ENCODE results near the gene TTC29.
"Not testable (repeated sequence)": the region's sequence is repeated elsewhere in the genome, so short reads cannot be mapped to it uniquely, and the experiment has no call there.

TTC29 gene

GRCh38 chr4:146674829-146675570, 270.7 kb downstream of the TTC29 start:
- ATAC-seq: no peak
- Mint-ChIP-seq H3K9me3 (peaks cover 12% of the 10 kb centered on the region), H3K4me3 (no peak overlapping the region)

GRCh38 chr4:146663968-146664311, 281.7 kb downstream of the TTC29 start:
- not testable (repeated sequence) for H3K4me3 Mint-ChIP-seq, H3K9me3 Mint-ChIP-seq, H3K36me3 Mint-ChIP-seq, H3K4me1 Mint-ChIP-seq, H3K27me3 Mint-ChIP-seq, ATAC-seq, H3K27ac Mint-ChIP-seq

More at GRCh38 chr4:146674829-146675570, 270.7 kb downstream of the TTC29 start:
- Mint-ChIP-seq H3K36me3 (no peaks in the 10 kb centered on the region), H3K27ac (no peak overlapping the region), H3K4me1 (no peaks in the 10 kb centered on the region), H3K27me3 (no peaks in the 10 kb centered on the region)

DNA sequence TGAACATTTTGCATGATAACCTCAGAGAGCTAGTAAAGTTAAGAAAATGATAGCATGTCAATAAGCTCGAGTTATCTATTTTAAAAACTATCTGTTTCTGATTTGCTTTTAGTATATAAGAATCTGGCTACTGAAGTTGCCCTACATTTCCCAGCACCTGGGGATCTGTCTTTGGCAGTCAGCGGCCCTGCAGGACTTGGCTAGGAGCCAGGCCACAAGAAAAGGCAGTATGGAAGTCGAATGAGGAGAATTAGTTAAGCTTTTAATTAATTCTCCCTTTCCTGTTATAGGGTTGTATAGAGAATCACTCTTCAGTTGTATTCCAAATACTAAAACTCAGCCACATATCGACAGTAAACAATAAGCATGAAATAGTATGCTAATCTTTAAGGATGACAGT, 284.3 kb downstream of the TTC29 start:
- Mint-ChIP-seq H3K4me3 (no peak overlapping the region), H3K4me1 (no peaks in the 10 kb centered on the region), H3K36me3 (no peaks in the 10 kb centered on the region), H3K27me3 (peaks cover 20% of the 10 kb centered on the region), H3K27ac (no peak overlapping the region), H3K9me3 (peaks cover 3% of the 10 kb centered on the region)
- no peak for ATAC-seq

Measured in stimulated activated memory B cell treated with anti-CD40 and anti-IgM and Interleukin-4, amounts not matched to agents 10 μg/mL and 1 μg/mL and 100 μg/mL, for 72 hours (primary cell).